Stimulated activated CD8-positive, alpha-beta memory T cell treated with anti-CD3 and anti-CD28 coated beads, Interleukin-2, amount 100 ng/mL, for 1 hour (primary cell): Measurements from ENCODE around the gene MPP2.
"Not testable (repeated sequence)": the region's sequence is repeated elsewhere in the genome, so short reads cannot be mapped to it uniquely, and the experiment has no call there.

Experiments
- DNase-seq, 2 donors: peaks; one replicate each; pipeline ENCODE4 v3.0.0-alpha.2; 2020; ENCODE audit warnings: low read depth in 2 of 2

MPP2 gene

DNA sequence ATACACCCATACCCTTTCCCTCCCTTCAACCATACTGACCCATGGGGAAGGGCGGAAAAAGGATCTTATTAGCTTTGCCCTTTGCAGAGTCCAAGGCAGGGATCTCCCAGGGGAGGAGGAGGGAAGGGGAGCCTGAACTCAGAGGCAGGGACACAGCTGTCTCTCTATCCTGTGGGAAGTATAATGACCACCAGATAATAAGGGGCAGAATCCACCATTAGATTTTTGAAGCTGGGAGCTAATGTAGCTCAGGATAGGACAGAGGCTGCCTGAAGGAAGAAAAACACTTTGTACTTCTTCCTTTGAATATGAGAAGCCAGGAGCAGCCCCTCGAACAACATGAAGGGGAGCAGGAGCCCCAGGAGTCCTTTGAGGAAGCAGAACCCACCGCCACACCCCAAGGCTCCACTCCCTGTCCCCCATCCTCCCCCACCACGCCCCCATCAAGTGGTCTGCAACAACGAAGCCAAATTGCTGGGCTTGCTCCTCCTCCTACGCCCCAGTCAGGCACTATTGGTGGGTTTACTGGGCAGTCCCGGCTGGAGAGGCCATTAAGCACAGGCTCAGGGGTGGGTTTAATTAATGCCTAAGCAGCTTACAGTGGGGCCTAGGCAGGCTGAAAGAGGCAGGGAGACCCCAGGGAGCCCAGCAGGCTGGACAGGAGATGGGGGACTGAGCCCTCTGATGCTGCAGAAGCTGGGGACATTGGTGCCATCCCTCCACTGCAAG, 5.3 kb downstream of the MPP2 start:
- no peak for DNase-seq

DNA sequence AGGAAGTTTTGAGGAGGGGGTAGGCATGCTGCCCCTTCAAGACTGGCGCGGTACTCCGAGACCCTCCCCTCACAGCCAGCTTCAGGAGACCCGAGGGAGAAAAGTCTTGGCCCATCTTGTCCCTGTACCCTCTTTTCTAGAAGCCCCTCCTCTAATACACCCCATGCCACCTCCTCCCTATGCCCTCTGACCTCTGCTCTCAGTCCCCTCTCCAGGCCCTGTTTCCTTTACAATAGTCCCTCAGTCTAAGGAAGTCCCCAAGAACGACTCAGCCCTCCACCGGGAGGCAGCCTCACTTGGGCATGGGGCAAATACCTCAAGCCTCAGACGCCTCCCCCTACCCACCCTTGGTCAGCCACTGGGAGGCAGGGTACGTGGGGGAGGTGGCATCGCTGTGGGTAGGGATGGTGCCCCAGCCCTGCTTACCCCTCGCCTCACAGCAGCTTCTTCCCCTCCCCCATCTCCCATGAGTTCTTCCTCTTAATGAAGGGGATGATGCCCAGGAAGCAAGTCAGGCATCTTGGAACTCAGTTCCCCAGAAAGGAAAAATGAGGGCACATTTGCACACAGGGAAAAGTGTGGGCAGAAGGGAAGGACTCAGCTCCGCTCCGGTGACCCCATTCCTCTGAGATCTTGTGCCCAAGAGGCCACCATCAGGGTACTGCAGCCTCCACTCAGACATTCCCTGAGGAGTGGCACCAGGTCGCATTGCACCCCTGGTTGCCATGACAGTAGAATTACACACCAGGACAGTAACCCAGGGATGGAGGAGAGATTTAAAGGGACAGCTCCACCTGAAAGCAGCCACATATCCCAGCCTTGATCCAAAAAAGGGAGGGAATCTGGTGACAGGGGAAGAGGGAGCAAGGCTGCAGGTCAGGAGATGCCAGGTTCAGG, 6.2 kb downstream of the MPP2 start:
- DNase-seq: no peak

DNA sequence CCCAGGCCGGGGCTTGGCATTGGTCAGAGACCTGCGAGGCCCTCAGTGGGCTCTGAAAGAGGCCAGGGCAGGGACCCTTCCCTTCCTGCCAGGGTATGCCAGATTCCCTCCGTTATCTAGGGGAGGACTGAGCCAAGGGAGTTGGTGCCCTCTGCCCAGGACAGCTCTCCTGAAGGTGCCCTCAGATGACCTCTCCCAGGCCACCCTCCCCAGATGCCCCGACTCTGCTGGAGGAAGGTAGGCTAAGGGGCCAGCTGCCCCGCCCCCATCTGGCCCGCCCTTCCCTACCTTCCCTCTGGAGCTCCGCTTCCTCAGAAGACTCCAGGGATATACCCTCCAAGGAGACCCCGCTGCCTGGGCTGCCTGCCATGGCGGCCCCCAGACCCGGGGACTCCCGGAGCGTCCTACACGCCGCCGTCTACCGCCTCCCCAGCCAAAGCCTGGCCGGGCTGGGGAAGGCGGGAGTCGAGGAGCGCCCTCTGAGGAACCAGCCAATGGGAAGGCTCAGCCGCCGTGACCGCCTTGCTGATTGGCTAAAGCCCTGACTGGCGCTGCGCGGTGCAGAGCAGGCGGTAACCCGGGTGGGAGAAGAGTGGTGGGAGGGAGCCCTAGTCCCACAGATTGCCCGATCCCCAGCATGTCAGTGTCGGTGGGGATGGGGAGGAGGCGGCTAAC, 7.0 kb downstream of the MPP2 start:
- peak; percentile 28 to 66 for DNase-seq

DNA sequence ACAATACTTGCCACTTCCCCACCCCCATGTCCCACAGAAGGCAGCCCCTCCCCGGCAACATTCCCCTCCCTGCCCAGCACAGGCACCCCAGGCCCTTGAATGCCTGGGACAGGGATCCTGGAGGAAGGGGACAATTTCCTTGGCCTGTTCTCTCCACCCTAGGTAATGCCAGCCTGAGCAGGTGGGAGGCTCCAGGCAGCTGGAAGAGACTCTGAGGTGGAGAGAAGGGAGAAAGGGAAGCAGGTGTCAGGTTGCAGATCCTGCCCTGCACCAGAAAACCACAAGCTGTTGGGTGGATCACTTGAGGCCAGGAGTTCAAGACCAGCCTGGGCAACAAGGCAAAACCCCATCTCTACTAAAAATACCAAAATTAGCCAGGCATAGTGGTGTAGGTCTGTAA, 8.9 kb downstream of the MPP2 start:
- no peak for DNase-seq

DNA sequence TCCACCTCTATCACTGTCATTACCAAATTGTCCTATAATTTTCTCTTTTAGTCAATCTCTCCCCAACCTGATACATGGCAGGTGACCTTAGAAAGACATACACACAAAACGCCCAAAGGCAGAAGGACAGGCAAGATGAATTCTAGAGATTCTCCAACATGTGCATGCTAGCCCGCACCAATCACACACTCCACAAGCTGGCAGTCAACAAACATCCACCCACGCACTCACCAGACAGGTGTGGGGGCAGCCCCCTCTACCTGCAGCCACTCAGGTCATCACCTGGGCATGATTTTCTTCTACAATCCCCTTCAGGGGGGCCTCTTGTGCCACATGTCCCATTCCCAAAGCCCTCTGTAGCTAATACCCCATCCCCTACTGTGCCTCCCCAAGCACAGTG, 9.5 kb downstream of the MPP2 start:
- no peak for DNase-seq

DNA sequence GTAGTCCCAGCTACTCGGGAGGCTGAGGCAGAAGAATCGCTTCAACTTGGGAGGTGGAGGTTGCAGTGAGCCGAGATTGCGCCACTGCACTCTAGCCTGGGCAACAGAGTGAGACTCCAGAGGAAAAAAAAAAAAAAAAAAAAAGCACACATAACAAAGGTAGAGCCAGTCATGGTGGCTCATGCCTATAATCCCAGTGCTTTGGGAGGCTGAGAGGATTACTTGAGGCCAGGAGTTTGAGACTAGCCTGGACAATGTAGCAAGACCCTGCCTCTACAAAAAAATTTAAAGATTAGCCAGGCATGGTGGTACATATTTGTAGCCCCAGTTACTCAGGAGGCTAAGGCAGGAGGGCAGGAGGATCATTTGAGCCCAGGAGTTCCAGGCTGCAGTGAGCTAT, 12.8 kb downstream of the MPP2 start:
- not testable (repeated sequence) for DNase-seq

DNA sequence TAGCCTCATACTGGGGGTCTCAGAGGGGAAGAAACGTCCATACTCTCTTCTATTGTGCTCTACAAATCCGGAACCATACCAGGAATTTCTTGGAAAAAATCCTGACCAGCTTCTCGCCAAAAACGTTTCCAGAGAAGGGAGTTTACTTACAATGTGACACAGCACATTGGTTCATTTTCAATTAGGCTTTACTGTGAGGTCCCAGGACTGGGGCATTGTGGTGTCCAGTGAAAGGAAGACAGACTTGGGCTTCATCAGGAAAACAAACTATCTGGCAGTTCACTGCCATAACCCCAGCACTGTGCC, 14.7 kb downstream of the MPP2 start:
- DNase-seq: no peak

DNA sequence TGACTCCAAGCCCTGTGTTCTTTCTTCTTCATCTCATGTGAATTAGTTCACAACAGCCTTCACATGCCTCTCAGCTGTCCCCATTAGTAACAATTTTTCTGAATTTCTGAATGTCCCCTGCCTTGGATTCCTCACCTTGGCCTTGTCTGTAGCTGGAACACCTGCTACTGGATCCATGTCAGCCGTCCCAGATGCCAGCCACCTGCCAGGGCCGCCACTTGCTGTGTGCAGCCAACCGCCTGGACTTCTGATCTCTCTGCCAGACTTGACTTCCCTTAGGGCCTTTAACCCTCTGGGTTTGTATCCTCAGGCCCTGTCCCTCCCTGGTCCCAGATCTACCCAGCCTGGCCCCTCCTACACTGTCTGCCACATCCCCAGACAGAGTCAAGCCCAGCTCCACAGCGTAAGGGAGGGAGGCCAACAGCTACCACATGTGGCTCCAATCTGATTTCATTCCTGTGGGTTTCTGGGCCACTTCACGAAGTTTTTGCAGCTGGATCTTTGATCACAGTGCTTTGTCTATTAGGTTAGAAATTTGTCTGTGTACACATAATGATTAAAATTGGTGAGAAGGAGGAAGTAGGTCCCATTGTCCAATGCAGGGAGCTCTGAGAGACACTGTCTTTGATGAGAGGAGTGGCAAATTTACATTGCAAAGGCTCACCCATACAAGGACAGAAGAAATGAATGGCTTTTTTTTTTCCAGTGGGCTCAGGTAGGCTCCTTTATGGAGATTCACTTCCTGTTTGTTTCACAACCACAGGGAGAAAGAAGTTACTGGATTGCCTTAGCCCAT, 15.3 kb downstream of the MPP2 start:
- DNase-seq: no peak

DNA sequence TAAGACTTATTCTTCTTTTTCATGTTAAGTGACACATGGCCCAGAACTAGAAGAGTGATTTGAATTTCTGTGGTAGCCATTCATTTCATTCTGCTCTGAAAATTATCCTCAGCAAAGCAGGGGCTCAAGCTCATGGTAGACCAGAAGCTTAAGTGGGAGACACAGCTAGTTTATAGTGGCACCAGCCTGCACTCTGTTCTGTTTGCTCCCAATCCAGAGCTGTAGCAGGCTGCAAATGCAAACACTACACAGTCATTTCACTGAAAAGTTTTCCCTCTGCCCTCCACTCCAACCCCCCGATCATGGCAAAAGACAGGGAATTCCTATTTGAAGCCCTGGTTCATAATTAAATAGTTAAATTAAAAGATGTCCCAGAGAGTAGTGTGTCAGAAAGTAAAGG, 17.1 kb downstream of the MPP2 start:
- no peak for DNase-seq

DNA sequence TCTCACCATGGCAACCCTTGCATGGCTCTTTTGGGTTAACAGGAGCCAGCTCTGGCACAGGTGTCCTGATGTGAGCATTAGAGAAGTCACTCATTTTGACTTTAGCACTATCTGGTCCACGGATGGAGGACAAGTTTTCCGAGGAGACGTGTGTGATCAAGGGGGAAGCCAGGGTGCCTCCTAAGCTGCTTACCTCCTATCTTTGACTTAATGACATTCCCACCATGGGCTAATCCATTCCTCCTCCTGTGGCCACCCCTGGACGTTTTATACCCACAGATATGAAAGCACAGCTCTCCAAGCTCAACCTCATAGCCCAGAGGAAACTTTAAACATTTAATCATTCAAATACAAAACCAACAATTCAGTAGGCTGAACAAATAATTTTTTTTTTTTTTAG, 18.8 kb downstream of the MPP2 start:
- DNase-seq: no peak

DNA sequence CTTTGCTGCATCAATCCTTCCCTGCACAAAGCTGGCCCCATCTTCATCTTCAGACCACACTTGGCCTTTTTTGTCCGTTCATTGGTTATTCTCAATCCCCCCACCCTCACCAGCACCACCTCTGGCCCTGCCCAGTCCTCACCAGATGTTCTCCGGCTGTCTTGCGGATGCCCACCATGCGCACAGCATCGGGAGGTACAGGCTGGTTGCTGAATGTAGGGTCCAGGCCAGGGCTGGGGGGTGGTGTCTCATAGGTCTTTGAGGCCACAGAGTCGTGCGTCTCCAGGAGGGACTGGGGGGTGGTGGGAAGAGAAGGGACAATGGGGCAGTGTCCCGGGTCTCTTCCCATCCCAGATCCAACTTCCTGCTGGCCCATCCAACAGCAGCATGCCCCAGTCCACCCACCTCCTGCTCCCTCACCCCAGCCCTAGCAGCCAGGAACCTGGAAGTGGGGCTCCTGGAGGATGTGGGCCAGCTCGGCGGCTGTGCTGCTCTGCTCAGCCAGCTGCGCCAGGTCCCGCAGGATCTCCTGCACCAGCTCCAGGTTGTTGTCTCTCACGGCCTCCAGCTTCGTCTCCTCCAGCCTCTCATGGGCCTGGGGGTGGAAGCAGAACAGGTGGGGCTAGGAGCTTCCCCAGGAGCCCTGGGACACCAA, 24.4 kb downstream of the MPP2 start:
- DNase-seq: no peak

DNA sequence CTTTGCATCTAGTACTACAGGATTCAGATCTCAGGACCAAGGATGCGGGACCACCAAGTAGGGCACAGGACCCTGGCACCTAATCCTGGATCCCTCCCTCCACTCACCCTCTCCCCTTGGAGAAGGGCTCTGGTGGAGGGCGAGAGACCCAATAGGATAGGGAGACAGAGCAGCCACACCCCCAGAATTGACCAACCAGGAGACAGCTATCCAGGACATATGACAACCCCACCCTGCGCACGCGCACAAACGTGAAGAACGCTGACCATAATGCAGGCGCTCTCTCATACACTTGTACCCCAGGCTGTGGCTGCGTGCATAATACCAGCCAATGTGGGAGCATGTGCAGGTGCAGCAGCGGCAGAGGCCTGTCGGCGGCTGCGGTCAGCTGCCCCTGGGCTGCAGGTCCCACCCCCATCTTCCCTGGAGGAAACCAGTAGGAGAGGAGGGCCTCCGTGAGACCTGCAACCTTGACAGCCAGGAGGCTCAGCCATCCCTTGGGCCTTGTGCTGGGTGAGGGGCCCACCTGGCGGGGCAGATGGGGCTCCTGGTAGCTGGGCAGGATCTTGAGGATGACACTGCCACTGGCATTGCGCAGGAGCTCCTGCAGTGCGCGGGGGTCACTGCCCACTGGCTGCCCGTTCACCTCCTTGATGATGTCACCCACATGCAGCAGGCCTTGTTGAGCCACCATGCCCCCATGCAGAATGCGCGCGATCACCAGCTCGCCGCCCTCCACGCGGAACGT, 25.4 kb downstream of the MPP2 start:
- DNase-seq: no peak

DNA sequence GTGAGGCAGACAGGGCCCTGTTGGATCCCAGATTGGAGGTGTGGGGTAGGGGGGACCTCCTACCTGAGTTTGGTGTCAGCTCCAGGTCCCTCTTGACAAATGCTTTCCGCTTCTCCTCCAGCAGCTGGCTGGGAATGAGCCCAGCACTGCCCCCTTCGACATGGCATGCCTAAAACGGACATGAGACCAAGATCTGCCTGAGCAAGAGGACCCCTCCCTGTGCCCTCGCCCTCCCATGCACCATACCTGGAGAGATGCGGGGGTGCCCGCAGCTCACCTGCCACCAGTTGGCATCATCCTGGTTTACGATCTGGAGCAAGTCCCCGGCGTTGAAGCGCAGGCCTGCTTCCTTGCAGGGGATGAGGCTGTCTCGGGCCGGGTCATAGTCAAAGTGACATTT, 26.2 kb downstream of the MPP2 start:
- DNase-seq: no peak

DNA sequence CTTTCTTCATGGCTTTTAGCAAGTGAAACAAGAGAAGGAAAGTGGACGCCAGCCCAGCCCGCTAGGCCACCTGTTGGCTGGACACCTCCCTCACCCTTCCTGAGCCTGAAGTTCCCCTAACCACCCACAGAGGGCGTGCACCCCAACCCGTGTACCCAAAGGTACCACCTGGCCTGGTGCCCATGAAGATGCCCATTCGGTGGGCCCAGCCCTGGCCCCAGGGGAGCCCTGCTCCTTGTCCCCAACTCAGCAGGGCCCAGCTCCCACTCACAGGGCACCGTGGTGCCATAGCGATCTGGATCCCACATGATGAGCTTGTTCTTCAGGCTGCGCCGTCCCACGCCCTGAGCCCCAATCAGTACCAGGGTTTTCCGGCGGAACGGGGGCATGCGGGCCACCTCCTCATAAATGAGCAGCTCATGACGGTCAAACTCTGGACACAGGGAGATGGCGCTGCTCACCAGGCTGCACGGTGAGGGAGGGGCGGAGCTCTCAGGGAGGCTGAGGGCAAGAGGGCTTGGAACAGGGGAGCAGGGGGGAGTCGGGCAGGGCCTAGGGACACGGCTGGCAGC, 26.8 kb downstream of the MPP2 start:
- no peak for DNase-seq

DNA sequence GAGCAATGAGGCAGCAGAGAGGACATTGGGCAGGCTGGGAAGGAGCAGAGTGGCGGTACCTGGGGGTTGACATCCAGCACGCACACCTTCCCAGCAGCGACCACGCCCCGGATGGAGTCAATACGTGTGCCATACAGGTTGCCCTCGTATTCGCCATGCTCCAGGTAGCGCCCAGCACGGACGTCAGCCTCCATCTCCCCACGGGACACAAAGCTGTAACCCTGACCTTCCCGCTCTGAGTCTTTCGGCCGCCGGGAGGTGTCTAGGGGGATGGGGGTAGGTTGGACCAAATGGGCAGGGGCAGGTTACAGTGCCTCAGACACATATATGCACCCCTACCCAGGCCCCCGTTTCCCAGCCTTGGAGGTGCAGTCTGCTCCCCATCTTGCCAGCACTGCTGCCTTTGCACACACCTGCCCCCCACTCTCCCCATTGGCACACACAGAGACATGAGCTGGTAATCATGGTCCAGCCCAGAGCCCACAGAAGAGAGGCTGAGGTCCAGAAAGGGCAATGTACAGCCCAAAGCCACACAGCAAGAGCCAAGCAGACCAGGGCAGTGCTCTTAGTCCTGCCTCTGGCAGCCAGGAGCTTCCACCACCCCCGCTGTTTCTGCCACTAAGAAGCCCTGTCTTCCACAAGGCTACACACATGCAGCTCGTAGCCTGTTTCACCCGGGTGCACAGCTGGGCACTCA, 27.5 kb downstream of the MPP2 start:
- no peak for DNase-seq

DNA sequence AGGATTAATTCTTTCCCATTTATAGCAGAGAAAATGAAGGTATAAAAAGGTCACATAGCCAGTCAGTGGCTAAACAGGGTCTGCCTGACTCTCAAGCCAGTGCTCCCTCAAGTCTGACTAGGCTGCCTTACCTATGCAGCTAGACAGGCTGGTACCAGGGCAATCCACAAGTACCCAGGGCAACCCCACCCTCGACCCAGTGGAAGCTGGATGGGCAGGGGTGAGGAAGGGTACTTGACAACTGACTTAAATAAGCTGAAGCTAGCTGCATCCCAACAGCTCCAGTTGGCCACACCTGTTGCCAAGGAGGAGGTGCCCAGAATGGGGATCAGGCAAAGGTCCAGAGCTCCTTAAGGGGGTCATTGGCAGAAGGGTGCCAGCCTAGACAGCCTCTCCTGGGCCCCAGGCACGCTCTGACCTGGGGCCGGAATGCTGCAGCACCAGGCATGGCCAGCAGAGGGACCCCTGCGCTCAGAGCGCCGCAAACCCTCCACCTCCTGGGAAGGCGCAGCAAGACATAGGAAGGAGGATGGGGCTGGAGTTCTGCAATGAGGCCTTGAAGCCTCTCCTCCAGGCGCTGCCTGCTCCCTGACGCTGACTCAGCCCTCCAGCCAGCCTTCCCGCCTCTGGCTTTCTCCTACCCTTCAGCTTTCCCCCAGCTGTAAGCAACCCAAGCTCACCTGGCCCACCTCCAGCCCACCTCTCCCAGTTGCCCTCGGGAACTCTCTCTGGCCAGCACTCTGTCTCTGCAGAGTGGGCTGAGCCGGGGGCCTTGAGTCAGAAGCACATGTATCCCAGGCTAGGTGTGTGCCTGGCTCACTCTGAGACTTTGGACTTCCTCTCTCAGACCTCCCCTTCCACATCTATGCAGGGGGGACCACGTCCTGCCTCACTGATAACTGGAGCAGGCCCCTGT, 28.8 kb downstream of the MPP2 start:
- peak; percentile 38 to 41 for DNase-seq

DNA sequence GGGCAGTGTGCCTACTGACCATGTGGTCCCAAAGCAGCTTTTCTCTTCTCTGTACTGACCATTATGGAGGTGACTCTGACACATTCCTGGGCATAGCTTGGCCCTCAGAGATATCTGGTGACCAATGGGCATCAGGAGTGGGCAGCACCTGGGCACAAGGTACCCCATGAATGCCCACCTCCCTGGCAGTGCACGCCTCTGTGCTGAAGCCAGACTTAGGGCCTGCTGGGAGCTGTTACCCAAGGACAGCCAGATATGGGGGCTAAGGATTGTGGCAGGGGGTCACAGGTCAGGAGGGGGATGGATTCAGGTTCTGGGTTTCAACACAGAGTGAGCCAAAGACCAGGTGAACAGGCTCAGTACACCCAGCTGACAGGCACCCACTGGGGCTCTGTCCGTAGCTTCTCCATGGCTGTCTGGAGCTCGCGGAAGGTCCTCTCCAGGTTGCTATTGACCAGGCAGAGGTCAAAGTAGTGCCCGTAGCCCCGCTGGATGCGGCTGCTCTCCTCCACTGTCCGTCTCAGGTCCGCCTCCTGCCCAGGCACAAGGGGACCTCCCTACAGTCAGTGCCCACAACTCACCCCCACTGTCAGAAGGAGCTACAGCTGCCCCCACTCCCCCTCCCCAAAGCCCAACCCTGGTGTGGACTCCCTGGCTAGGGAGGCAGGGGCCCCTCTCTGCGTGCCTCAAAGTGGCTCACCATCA, 29.7 kb downstream of the MPP2 start:
- DNase-seq: no peak

DNA sequence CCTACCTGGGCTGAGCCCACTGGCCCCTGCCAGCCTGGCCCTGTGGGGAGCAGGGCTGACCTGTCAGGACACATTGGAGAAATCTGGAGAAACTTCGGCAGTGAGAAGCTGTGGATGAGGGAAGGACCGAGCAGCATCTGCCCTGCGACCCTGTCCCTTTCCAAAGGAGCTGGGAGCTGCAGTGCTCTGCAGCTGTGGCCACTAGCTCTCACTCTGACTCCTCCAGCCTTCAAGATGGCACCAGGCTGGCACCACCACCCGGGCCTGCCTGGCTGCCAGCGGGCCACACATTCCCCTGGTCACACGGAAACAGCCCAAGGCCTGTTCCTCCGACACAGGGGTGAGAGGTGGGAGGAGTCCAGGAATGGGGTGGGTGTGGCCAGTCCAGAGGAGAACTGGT, 30.3 kb downstream of the MPP2 start:
- DNase-seq: no peak
